ENCODE results near the gene MAPK1IP1L.
"Not testable (repeated sequence)": the region's sequence is repeated elsewhere in the genome, so short reads cannot be mapped to it uniquely, and the experiment has no call there.

The MAPK1IP1L gene

GRCh38 chr14:55051423-55052268 lies at the start of gene MAPK1IP1L:
Gene MAPK1IP1L, plus strand, starts transcription at chr14:55051647. Its CDS starts 10,037 bp downstream, at chr14:55061684.
- Histone ChIP-seq H3K4me1 (ENCODE audit: insufficient read depth, insufficient read length) (no peaks in the 10 kb centered on the region), H3K4me3 (ENCODE audit: insufficient read length, low read depth) (peak within 1 kb of the TSS; percentile 99), H3K9ac (ENCODE audit: insufficient read length, low read depth) (peak within 1 kb of the TSS; percentile 99), H3K27me3 (ENCODE audit: insufficient read depth, insufficient read length) (no peaks in the 10 kb centered on the region), H3K36me3 (ENCODE audit: insufficient read depth, insufficient read length, low read length) (peaks cover 32% of the 10 kb centered on the region), H3K9me3 (ENCODE audit: insufficient read depth, low read length) (no peaks in the 10 kb centered on the region)
- no peak for TF ChIP-seq SUZ12 (IDR thresholded peaks at IDR 0.05; ENCODE audit: extremely low read depth, insufficient read depth, insufficient read length)
- TF ChIP-seq ZNF274 (IDR thresholded peaks at IDR 0.05; ENCODE audit: low read depth, low read length) = no peak
- no peak for TF ChIP-seq YY1 (IDR thresholded peaks at IDR 0.05; ENCODE audit: insufficient read depth, insufficient read length)
- peak; percentile 75 for DNase-seq (ENCODE audit: low read depth, low spot score)

GRCh38 chr14:55005071-55005470 lies 46.4 kb upstream of the MAPK1IP1L start:
- no peaks in the 10 kb centered on the region for H3K4me1 ChIP-seq (ENCODE audit: insufficient read depth, insufficient read length)
- H3K9me3 ChIP-seq (ENCODE audit: insufficient read depth, low read length) = no peaks in the 10 kb centered on the region
- DNase-seq (ENCODE audit: low read depth, low spot score) = no peak
- H3K4me3 ChIP-seq (ENCODE audit: insufficient read length, low read depth) = no peak overlapping the region
- no peaks in the 10 kb centered on the region for H3K27me3 ChIP-seq (ENCODE audit: insufficient read depth, insufficient read length)
- peaks cover 72% of the 10 kb centered on the region for H3K36me3 ChIP-seq (ENCODE audit: insufficient read depth, insufficient read length, low read length)
- TF ChIP-seq YY1 (IDR thresholded peaks at IDR 0.05; ENCODE audit: insufficient read depth, insufficient read length) (no peak), ZNF274 (IDR thresholded peaks at IDR 0.05; ENCODE audit: low read depth, low read length) (no peak), SUZ12 (IDR thresholded peaks at IDR 0.05; ENCODE audit: extremely low read depth, insufficient read depth, insufficient read length) (no peak)
- no peak overlapping the region for H3K9ac ChIP-seq (ENCODE audit: insufficient read length, low read depth)

GRCh38 chr14:55015006-55015405 lies 36.4 kb upstream of the MAPK1IP1L start:
- H3K36me3 ChIP-seq (ENCODE audit: insufficient read depth, insufficient read length, low read length) = peaks cover 71% of the 10 kb centered on the region
- no peaks in the 10 kb centered on the region for H3K27me3 ChIP-seq (ENCODE audit: insufficient read depth, insufficient read length)
- no peaks in the 10 kb centered on the region for H3K9me3 ChIP-seq (ENCODE audit: insufficient read depth, low read length)
- H3K9ac ChIP-seq (ENCODE audit: insufficient read length, low read depth) = no peak overlapping the region
- no peaks in the 10 kb centered on the region for H3K4me1 ChIP-seq (ENCODE audit: insufficient read depth, insufficient read length)
- TF ChIP-seq YY1 (IDR thresholded peaks at IDR 0.05; ENCODE audit: insufficient read depth, insufficient read length) (no peak), ZNF274 (IDR thresholded peaks at IDR 0.05; ENCODE audit: low read depth, low read length) (no peak), SUZ12 (IDR thresholded peaks at IDR 0.05; ENCODE audit: extremely low read depth, insufficient read depth, insufficient read length) (no peak)
- DNase-seq (ENCODE audit: low read depth, low spot score) = no peak
- H3K4me3 ChIP-seq (ENCODE audit: insufficient read length, low read depth) = no peak overlapping the region

GRCh38 chr14:55019968-55020554 lies 31.4 kb upstream of the MAPK1IP1L start:
- TF ChIP-seq YY1 (IDR thresholded peaks at IDR 0.05; ENCODE audit: insufficient read depth, insufficient read length) = no peak
- TF ChIP-seq SUZ12 (IDR thresholded peaks at IDR 0.05; ENCODE audit: extremely low read depth, insufficient read depth, insufficient read length) = no peak
- TF ChIP-seq ZNF274 (IDR thresholded peaks at IDR 0.05; ENCODE audit: low read depth, low read length) = no peak
- H3K9me3 ChIP-seq (ENCODE audit: insufficient read depth, low read length) = no peaks in the 10 kb centered on the region
- no peaks in the 10 kb centered on the region for H3K27me3 ChIP-seq (ENCODE audit: insufficient read depth, insufficient read length)
- H3K36me3 ChIP-seq (ENCODE audit: insufficient read depth, insufficient read length, low read length) = peaks cover 57% of the 10 kb centered on the region
- no peak overlapping the region for H3K4me3 ChIP-seq (ENCODE audit: insufficient read length, low read depth)
- H3K4me1 ChIP-seq (ENCODE audit: insufficient read depth, insufficient read length) = no peaks in the 10 kb centered on the region
- DNase-seq (ENCODE audit: low read depth, low spot score) = no peak
- H3K9ac ChIP-seq (ENCODE audit: insufficient read length, low read depth) = no peak overlapping the region

GRCh38 chr14:55024365-55024764 lies 27.1 kb upstream of the MAPK1IP1L start:
- H3K9me3 ChIP-seq (ENCODE audit: insufficient read depth, low read length); H3K27me3 ChIP-seq (ENCODE audit: insufficient read depth, insufficient read length); H3K4me1 ChIP-seq (ENCODE audit: insufficient read depth, insufficient read length); DNase-seq (ENCODE audit: low read depth, low spot score): not testable (repeated sequence)
- Histone ChIP-seq H3K9ac (ENCODE audit: insufficient read length, low read depth) (peak overlapping the region; percentile 58), H3K36me3 (ENCODE audit: insufficient read depth, insufficient read length, low read length) (peaks cover 38% of the 10 kb centered on the region), H3K4me3 (ENCODE audit: insufficient read length, low read depth) (peak overlapping the region; percentile 24)

- TF ChIP-seq ZNF274 (IDR thresholded peaks at IDR 0.05; ENCODE audit: low read depth, low read length) (no peak), YY1 (IDR thresholded peaks at IDR 0.05; ENCODE audit: insufficient read depth, insufficient read length) (no peak), SUZ12 (IDR thresholded peaks at IDR 0.05; ENCODE audit: extremely low read depth, insufficient read depth, insufficient read length) (no peak)
- Histone ChIP-seq H3K4me3 (ENCODE audit: insufficient read length, low read depth) (peak overlapping the region; percentile 91), H3K4me1 (ENCODE audit: insufficient read depth, insufficient read length) (no peaks in the 10 kb centered on the region), H3K36me3 (ENCODE audit: insufficient read depth, insufficient read length, low read length) (peaks cover 30% of the 10 kb centered on the region), H3K9me3 (ENCODE audit: insufficient read depth, low read length) (no peaks in the 10 kb centered on the region), H3K9ac (ENCODE audit: insufficient read length, low read depth) (peak overlapping the region; percentile 95), H3K27me3 (ENCODE audit: insufficient read depth, insufficient read length) (no peaks in the 10 kb centered on the region)
- DNase-seq (ENCODE audit: low read depth, low spot score) = no peak
Measured at GRCh38 chr14:55025948-55026347, 25.5 kb upstream of the MAPK1IP1L start.

GRCh38 chr14:55026441-55026792 lies 25.0 kb upstream of the MAPK1IP1L start:
- H3K4me3 ChIP-seq (ENCODE audit: insufficient read length, low read depth) = peak overlapping the region; percentile 91
- peak overlapping the region; percentile 95 for H3K9ac ChIP-seq (ENCODE audit: insufficient read length, low read depth)
- no peak for DNase-seq (ENCODE audit: low read depth, low spot score)
- H3K4me1 ChIP-seq (ENCODE audit: insufficient read depth, insufficient read length) = no peaks in the 10 kb centered on the region
- peaks cover 27% of the 10 kb centered on the region for H3K36me3 ChIP-seq (ENCODE audit: insufficient read depth, insufficient read length, low read length)
- no peak for TF ChIP-seq SUZ12 (IDR thresholded peaks at IDR 0.05; ENCODE audit: extremely low read depth, insufficient read depth, insufficient read length)
- TF ChIP-seq YY1 (IDR thresholded peaks at IDR 0.05; ENCODE audit: insufficient read depth, insufficient read length) = no peak
- TF ChIP-seq ZNF274 (IDR thresholded peaks at IDR 0.05; ENCODE audit: low read depth, low read length) = no peak
- no peaks in the 10 kb centered on the region for H3K27me3 ChIP-seq (ENCODE audit: insufficient read depth, insufficient read length)
- no peaks in the 10 kb centered on the region for H3K9me3 ChIP-seq (ENCODE audit: insufficient read depth, low read length)

All from NT2/D1 (cell line).